Stimulated activated naive CD8-positive, alpha-beta T cell treated with anti-CD3 and anti-CD28 coated beads, Interleukin-15, Interleukin-2, amounts not matched to agents 100 ng/mL and 50 ng/mL, for 24 hours (primary cell): ENCODE data around the gene KRT76.
"Not testable (repeated sequence)": the region's sequence is repeated elsewhere in the genome, so short reads cannot be mapped to it uniquely, and the experiment has no call there.

Experiments
- H3K27ac Mint-ChIP-seq: one replicate; pipeline ENCODE4 v1.8.0; 2021; ENCODE audit warnings: mild to moderate bottlenecking, mixed read lengths
- H3K27me3 Mint-ChIP-seq: one replicate; pipeline ENCODE4 v1.8.0; 2021; ENCODE audit warnings: mixed read lengths
- H3K36me3 Mint-ChIP-seq: one replicate; pipeline ENCODE4 v1.8.0; 2021; ENCODE audit warnings: low read depth, mixed read lengths
- H3K4me1 Mint-ChIP-seq: one replicate; pipeline ENCODE4 v1.8.0; 2021; ENCODE audit warnings: low read depth, mixed read lengths
- H3K4me3 Mint-ChIP-seq: one replicate; pipeline ENCODE4 v1.8.0; 2021; ENCODE audit warnings: mild to moderate bottlenecking, mixed read lengths
- H3K9me3 Mint-ChIP-seq: one replicate; pipeline ENCODE4 v1.8.0; 2021; ENCODE audit warnings: mixed read lengths

Gene KRT76

DNA sequence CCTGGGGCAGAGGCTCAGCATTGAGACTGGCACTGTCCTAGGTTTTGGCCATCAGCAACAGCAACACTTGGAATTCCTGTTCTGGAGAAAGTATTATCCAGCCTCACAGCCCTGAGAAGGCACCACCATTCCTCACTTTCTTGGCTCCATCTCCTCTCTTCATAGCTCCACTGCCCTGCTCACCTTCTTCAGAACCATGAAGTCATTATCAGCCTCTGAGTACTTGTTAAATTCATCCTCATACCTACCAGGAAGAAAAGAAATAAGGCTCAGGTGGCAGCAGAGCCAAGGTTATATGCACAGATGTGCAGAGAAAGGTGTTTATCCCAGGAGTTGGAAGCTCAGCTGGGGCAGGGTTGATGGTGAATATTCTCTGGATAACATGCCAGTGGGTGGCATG, 25.4 kb downstream of the KRT76 start:
- H3K36me3 Mint-ChIP-seq, result no peaks in the 10 kb centered on the region
- H3K4me1 Mint-ChIP-seq, result peaks cover 7% of the 10 kb centered on the region
- H3K27me3 Mint-ChIP-seq, result no peaks in the 10 kb centered on the region
- no peak overlapping the region for H3K27ac Mint-ChIP-seq
- H3K4me3 Mint-ChIP-seq, result no peak overlapping the region
- no peaks in the 10 kb centered on the region for H3K9me3 Mint-ChIP-seq

- not testable (repeated sequence) for H3K36me3 Mint-ChIP-seq, H3K4me3 Mint-ChIP-seq, H3K27ac Mint-ChIP-seq, H3K27me3 Mint-ChIP-seq, H3K9me3 Mint-ChIP-seq, H3K4me1 Mint-ChIP-seq
Measured at GRCh38 chr12:52750532-52750931, 26.6 kb downstream of the KRT76 start.

DNA sequence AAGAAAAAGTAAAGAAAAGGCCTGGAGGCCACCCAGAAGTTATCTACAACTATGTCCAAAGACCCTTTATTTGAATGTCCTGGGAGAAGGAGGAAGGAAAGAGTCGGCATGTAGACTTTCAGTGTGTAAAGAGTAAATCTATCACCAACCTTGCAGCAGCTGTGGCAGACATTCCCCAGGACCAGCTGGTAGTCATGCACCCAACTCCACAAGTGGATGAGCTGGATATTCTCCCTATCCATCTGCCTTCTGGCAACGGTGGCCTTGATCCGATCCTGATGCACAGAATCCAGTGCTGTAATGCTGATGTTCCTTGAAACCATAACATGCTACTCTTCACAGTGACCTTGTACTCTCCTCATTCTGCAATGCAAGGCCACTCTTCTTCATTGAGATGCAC, 27.3 kb downstream of the KRT76 start:
- H3K4me3 Mint-ChIP-seq, result no peak overlapping the region
- no peaks in the 10 kb centered on the region for H3K27me3 Mint-ChIP-seq
- no peaks in the 10 kb centered on the region for H3K9me3 Mint-ChIP-seq
- H3K4me1 Mint-ChIP-seq, result peaks cover 7% of the 10 kb centered on the region
- no peak overlapping the region for H3K27ac Mint-ChIP-seq
- no peaks in the 10 kb centered on the region for H3K36me3 Mint-ChIP-seq

DNA sequence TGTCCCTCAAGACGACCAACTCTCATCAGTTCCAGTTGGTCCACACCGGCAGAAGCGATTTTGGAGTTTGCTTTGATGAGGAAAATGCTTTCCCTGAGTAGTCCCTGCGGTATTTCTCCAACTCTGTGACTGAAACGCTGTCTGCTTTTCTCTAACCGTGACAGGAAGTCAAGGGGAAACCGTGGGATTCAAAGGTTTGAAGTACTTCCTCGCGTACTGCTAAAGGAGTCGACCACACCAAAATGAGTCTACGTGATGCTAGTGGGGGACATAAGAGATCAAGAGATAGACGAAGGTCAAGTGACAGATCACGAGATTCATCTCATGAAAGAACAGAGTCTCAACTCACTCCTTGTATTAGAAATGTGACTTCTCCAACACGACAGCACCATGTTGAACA, 28.6 kb downstream of the KRT76 start:
- peaks cover 2% of the 10 kb centered on the region for H3K27me3 Mint-ChIP-seq
- no peak overlapping the region for H3K4me3 Mint-ChIP-seq
- H3K36me3 Mint-ChIP-seq, result no peaks in the 10 kb centered on the region
- H3K4me1 Mint-ChIP-seq, result peaks cover 7% of the 10 kb centered on the region
- no peaks in the 10 kb centered on the region for H3K9me3 Mint-ChIP-seq
- H3K27ac Mint-ChIP-seq, result no peak overlapping the region

GRCh38 chr12:52745554-52745953, 31.6 kb downstream of the KRT76 start:
- Mint-ChIP-seq H3K4me1 (peaks cover 7% of the 10 kb centered on the region), H3K27ac (no peak overlapping the region), H3K27me3 (peaks cover 4% of the 10 kb centered on the region), H3K9me3 (no peaks in the 10 kb centered on the region), H3K36me3 (no peaks in the 10 kb centered on the region), H3K4me3 (no peak overlapping the region)

- H3K27me3 Mint-ChIP-seq, result peaks cover 10% of the 10 kb centered on the region
- no peaks in the 10 kb centered on the region for H3K36me3 Mint-ChIP-seq
- no peaks in the 10 kb centered on the region for H3K9me3 Mint-ChIP-seq
- peaks cover 7% of the 10 kb centered on the region for H3K4me1 Mint-ChIP-seq
- no peak overlapping the region for H3K4me3 Mint-ChIP-seq
- H3K27ac Mint-ChIP-seq, result no peak overlapping the region
Measured at GRCh38 chr12:52744493-52745156, 32.5 kb downstream of the KRT76 start.

DNA sequence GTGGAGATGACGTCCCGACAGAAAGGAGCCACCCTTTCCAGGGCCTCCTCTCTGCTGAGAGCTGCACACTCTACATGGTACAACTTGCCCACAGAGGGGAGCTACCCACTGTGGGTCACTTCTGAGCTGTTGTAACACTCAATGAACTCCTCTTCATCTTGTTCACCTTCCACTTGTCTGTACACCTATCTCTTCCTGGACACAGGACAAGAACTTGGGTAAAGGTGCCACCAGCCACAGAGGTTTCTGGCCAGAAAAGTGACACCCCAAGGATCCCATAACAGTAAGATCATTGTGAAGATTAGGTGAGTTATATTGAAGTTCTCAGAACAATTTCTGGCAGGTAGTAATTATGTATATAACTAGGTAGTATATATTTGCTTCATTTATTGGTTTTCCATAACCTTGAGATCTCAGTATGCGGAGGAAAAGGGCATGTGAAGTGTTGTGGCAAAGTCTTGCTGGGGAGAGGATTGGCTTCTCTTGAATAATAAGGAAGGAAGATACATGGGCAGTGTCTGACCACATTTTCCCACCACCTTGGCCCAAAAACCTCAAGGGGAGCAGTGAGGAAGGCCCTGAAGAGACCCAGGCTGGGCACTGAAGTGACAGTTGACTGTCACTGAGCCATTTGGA, 34.2 kb downstream of the KRT76 start:
- no peaks in the 10 kb centered on the region for H3K9me3 Mint-ChIP-seq

DNA sequence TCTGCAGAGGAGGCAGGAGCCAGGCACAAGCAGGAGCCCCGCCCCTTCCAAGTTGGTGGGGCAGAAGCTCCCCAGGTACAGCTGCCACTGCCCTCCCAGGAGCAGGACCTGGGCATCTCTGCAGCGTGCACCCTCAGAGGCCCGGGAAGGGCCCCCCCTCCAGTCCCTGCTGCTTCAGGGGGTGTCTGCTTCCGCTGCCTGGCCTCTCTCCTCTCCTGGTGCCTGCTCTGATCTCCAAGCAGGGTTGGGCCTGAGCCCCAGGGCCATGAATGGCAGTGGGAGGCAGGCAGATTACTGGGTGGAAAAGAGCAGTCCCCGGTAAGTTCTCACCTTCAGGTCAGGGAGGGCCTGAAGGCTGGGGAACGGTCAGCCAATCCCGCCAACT, 35.0 kb downstream of the KRT76 start:
- Mint-ChIP-seq H3K27me3 (peaks cover 10% of the 10 kb centered on the region), H3K9me3 (no peaks in the 10 kb centered on the region), H3K27ac (no peak overlapping the region), H3K4me1 (no peaks in the 10 kb centered on the region), H3K36me3 (no peaks in the 10 kb centered on the region), H3K4me3 (no peak overlapping the region)

More for the DNA sequence above, 34.2 kb downstream of the KRT76 start:
- no peaks in the 10 kb centered on the region for H3K36me3 Mint-ChIP-seq
- no peaks in the 10 kb centered on the region for H3K4me1 Mint-ChIP-seq
- H3K27ac Mint-ChIP-seq, result no peak overlapping the region
- no peak overlapping the region for H3K4me3 Mint-ChIP-seq
- peaks cover 10% of the 10 kb centered on the region for H3K27me3 Mint-ChIP-seq

DNA sequence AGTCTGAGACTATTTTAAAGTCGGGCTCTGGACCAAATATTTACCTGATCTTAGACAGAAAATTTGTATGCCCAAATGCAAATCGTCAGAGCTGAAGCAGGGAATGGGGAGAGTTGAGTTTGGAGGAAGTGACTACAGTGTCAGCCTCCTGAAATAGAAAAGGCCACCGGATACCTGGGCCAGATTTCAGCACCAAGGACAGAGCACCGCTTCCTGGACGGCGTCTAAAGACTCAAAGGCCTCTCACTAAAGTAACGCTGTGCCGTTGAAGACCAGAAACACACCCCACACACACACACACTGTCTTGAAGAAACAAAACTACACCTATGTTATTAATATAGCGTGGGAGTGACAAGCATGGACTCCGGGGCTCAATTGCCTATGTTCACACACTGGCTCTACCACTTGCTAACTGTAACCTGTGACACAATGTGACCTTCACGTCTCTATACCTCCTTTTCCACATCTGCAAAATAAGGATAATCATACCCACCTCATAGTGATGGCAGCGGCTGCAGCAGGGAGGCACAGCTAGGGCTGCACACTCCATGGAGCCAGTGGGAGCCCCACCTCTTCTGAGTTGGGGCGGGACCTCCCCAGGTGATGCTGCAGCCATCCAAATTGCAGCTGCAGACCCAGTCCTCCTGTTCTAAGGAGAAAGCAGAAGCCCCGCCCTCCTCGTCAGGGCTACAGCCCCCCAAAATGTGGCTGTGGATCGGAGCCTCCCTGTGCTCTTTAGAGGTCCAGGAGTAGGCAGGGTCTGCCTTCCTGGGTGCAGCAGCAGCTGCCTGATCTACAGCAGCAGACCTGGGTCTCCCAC, 35.6 kb downstream of the KRT76 start:
- Mint-ChIP-seq H3K4me3 (no peak overlapping the region), H3K27ac (no peak overlapping the region), H3K27me3 (peaks cover 10% of the 10 kb centered on the region), H3K4me1 (no peaks in the 10 kb centered on the region), H3K9me3 (no peaks in the 10 kb centered on the region), H3K36me3 (no peaks in the 10 kb centered on the region)

DNA sequence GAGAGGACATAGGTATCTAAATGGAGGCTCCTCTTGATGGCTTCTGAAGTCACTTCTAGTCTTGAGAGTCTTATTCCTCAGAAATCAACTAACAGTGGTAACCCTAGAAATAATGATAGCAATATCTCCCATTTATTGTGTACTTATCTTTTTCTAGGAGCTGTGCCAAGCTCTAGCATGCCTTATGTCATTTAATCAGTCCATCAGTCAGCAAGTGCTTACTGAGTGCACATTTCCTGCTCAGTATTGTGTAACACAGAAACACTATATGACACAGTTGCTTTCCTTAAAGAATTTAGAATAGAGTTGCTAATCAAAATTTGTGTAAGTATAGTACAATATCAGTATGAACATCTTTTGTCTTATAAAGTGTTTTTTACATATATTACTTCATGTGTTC, 36.6 kb downstream of the KRT76 start:
- Mint-ChIP-seq H3K9me3 (no peaks in the 10 kb centered on the region), H3K4me1 (no peaks in the 10 kb centered on the region), H3K4me3 (no peak overlapping the region), H3K36me3 (no peaks in the 10 kb centered on the region), H3K27me3 (peaks cover 10% of the 10 kb centered on the region), H3K27ac (no peak overlapping the region)

DNA sequence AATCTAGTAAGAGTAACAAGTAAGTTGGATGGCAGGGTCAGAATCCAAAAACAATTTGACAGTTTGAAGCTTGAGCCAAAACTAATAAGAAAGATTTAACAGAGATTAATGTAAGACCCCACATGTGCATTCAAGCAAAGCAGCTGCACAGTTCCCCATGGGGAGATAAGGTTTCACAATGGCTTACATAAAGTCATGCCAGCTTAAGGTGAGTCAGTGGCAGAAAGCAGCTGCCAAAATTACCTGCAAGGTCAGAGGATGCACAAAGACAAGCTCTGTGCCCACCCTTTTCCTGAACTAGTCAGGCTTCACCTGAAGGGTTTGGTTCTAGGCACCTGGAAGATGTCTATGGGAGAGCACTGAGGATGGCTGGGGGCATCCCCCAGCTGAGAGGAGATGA, 37.2 kb downstream of the KRT76 start:
- H3K27ac Mint-ChIP-seq, result no peak overlapping the region
- H3K27me3 Mint-ChIP-seq, result peaks cover 10% of the 10 kb centered on the region
- H3K4me1 Mint-ChIP-seq, result no peaks in the 10 kb centered on the region
- H3K4me3 Mint-ChIP-seq, result no peak overlapping the region
- no peaks in the 10 kb centered on the region for H3K9me3 Mint-ChIP-seq
- H3K36me3 Mint-ChIP-seq, result no peaks in the 10 kb centered on the region

DNA sequence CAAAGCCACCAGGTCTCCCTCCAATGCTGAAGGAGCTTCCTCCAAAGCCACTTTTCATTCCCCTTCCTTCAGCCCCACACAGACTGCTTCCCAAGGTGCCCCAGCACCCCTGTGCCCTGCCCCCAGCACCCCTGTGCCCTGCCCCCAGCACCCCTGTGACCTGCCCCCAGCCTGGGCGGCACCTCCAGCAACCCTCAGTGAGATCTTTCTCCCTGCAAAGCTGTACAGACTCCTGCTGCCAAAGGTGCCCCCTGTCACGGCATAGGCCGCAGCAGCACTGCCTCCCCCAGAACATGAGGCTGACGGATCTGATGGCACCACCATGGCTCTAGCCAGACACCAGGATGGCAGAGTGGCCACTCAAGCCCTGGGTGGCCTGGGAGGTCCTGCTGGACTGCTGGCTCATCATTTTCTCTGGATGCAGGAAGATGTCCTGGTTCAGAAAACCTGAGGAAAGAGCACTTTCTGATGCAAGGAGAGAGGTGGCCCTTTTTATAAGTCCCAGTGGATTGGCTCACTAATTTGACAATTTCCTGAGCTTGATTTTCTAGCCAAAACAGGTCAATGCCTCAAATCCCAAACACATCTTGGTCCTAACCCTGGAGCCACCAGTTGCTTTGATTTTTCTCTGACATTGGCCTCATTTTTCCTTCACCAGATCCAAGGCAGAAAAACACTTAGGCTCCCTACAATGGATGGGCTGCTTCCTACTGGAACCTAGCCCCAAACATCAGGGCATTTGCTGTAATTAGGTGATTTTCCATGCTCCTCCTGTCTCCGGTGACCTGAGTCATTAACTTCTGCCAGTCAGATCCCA, 41.1 kb downstream of the KRT76 start:
- Mint-ChIP-seq H3K4me1 (no peaks in the 10 kb centered on the region), H3K9me3 (no peaks in the 10 kb centered on the region), H3K4me3 (no peak overlapping the region), H3K27me3 (peaks cover 8% of the 10 kb centered on the region), H3K36me3 (no peaks in the 10 kb centered on the region), H3K27ac (no peak overlapping the region)

- H3K27me3 Mint-ChIP-seq, result peaks cover 5% of the 10 kb centered on the region
- no peak overlapping the region for H3K4me3 Mint-ChIP-seq
- H3K4me1 Mint-ChIP-seq, result no peaks in the 10 kb centered on the region
- no peaks in the 10 kb centered on the region for H3K9me3 Mint-ChIP-seq
- H3K36me3 Mint-ChIP-seq, result no peaks in the 10 kb centered on the region
- no peak overlapping the region for H3K27ac Mint-ChIP-seq
Measured at GRCh38 chr12:52735106-52735505, 42.0 kb downstream of the KRT76 start.

GRCh38 chr12:52730793-52731192, 46.4 kb downstream of the KRT76 start:
- Mint-ChIP-seq H3K36me3 (no peaks in the 10 kb centered on the region), H3K27me3 (peaks cover 3% of the 10 kb centered on the region), H3K9me3 (no peaks in the 10 kb centered on the region), H3K27ac (no peak overlapping the region), H3K4me3 (no peak overlapping the region), H3K4me1 (no peaks in the 10 kb centered on the region)

GRCh38 chr12:52730383-52730782, 46.8 kb downstream of the KRT76 start:
- Mint-ChIP-seq H3K4me1 (no peaks in the 10 kb centered on the region), H3K9me3 (no peaks in the 10 kb centered on the region), H3K27me3 (peaks cover 3% of the 10 kb centered on the region), H3K4me3 (no peak overlapping the region), H3K36me3 (no peaks in the 10 kb centered on the region), H3K27ac (no peak overlapping the region)
